H1 (cell line): ENCODE measurements around the gene LIN28B. TPM values are rescaled to one million over a fixed set of nuclear protein-coding genes. Genes with fewer than 3 reads are reported as not detected.
A peak's percentile ranks its signal among the peaks of the same experiment; 100 is the strongest.

Experiments used
- CTCF ChIA-PET: fragments of 300-600 bp; sonication (Branson Sonifier 250); formaldehyde crosslinking; loops from one replicate; lab custom pipeline; 2021; ENCODE audit not compliant: partially characterized antibody; lab: Charles Lee
- POLR2A ChIA-PET: fragments of 300-600 bp; sonication (Branson Sonifier 250); formaldehyde crosslinking; loops from one replicate; lab custom pipeline; 2021; ENCODE audit warnings: inconsistent platforms; ENCODE audit not compliant: partially characterized antibody; lab: Charles Lee
- DNase-seq, 2 experiments: peaks; one replicate each; pipeline versions ENCODE4 v3.0.0 to v3.0.0-alpha.2; 2010 to 2022; ENCODE audit warnings: low spot score in 2 of 2, low read depth in 1 of 2, mixed read lengths in 1 of 2
- FAIRE-seq: peaks from 2 replicates; lab custom pipeline; 2011; peaks lifted over from hg19 to GRCh38; lab: Jason Lieb, UNC
- H2AFZ ChIP-seq: 2 replicates; pipeline ENCODE4 v1.8.1; 2012; ENCODE audit warnings: low read length, inconsistent platforms
- H2AK5ac ChIP-seq: 2 replicates; pipeline ENCODE4 v1.6.1; 2013; ENCODE audit warnings: low read depth, low read length
- H2BK120ac ChIP-seq: replicated peaks from 2 replicates; pipeline ENCODE3; 2013; ENCODE audit warnings: low read depth, low read length, inconsistent platforms
- H2BK12ac ChIP-seq: 2 replicates; pipeline ENCODE4 v1.6.1; 2013; ENCODE audit warnings: low read depth, low read length
- H2BK15ac ChIP-seq: 2 replicates; pipeline ENCODE4 v1.6.1; 2013; ENCODE audit warnings: low read length
- H2BK20ac ChIP-seq: 2 replicates; pipeline ENCODE4 v1.6.1; 2013; ENCODE audit warnings: low read length
- H2BK5ac ChIP-seq: 2 replicates; pipeline ENCODE4 v1.6.1; 2013; ENCODE audit warnings: low read depth, low read length
- H3K14ac ChIP-seq: 2 replicates; pipeline ENCODE4 v1.6.1; 2013; ENCODE audit warnings: inconsistent platforms; ENCODE audit not compliant: insufficient read length
- H3K18ac ChIP-seq: 2 replicates; pipeline ENCODE4 v1.6.1; 2013; ENCODE audit warnings: low read length; ENCODE audit errors: extremely low read depth
- H3K23ac ChIP-seq: 2 replicates; pipeline ENCODE4 v1.6.1; 2013; ENCODE audit warnings: inconsistent platforms; ENCODE audit not compliant: insufficient read length
- H3K23me2 ChIP-seq: 2 replicates; pipeline ENCODE4 v1.6.1; 2013; ENCODE audit warnings: low read depth, low read length
- H3K27ac ChIP-seq: 2 replicates; pipeline ENCODE4 v1.6.1; 2011; ENCODE audit warnings: low read depth, low read length, inconsistent platforms
- H3K27me3 ChIP-seq, 4 experiments: replicated peaks in 1 of 4; 1 replicate in 1 of 4; 2 replicates in 3 of 4; pipeline versions ENCODE4 v1.6.1 to v1.8.1; 2011 to 2013; ENCODE audit warnings: low read length in 3 of 4, mild to moderate bottlenecking in 3 of 4, inconsistent platforms in 2 of 4, mixed read lengths in 2 of 4, moderate library complexity in 1 of 4; ENCODE audit not compliant: control insufficient read depth in 3 of 4, insufficient read depth in 3 of 4; ENCODE audit errors: extremely low read depth in 1 of 4
- H3K36me3 ChIP-seq, 4 experiments: 2 replicates each; pipeline versions ENCODE4 v1.6.1 to v1.8.1; 2011 to 2013; ENCODE audit warnings: mild to moderate bottlenecking in 4 of 4, low read length in 3 of 4, moderate library complexity in 2 of 4, control low read depth in 1 of 4, inconsistent platforms in 1 of 4; ENCODE audit not compliant: insufficient read depth in 4 of 4, control insufficient read depth in 2 of 4
- H3K4ac ChIP-seq: replicated peaks from 2 replicates; pipeline ENCODE3; 2013; ENCODE audit warnings: low read length, low read depth, mixed read lengths, inconsistent platforms; ENCODE audit not compliant: insufficient read length
- H3K4me1 ChIP-seq, 4 experiments: replicated peaks in 1 of 4; 1 replicate in 1 of 4; 2 replicates in 3 of 4; pipeline versions ENCODE4 v1.6.1 to v1.8.1; 2011 to 2013; ENCODE audit warnings: low read length in 3 of 4, inconsistent platforms in 2 of 4, mixed read lengths in 1 of 4; ENCODE audit not compliant: insufficient read depth in 4 of 4, control insufficient read depth in 3 of 4
- H3K4me2 ChIP-seq, 2 experiments: 2 replicates each; pipeline versions ENCODE4 v1.6.1 to v1.8.1; 2011 to 2013; ENCODE audit warnings: low read depth in 2 of 2, low read length in 2 of 2, control low read depth in 1 of 2, inconsistent platforms in 1 of 2, mild to moderate bottlenecking in 1 of 2; ENCODE audit not compliant: insufficient read depth in 1 of 2
- H3K4me3 ChIP-seq, 4 experiments: fragments of 200-600, 300-600 bp in 1 of 4; sonication (generic), shearing (Covaris generic), sonication (Bioruptor Twin) in 1 of 4; 2 replicates each; pipeline versions ENCODE4 v1.5.1 to v1.8.1; 2011 to 2016; ENCODE audit warnings: low read length in 4 of 4, low read depth in 3 of 4, control low read depth in 2 of 4, inconsistent platforms in 2 of 4, mild to moderate bottlenecking in 2 of 4, mixed read lengths in 1 of 4, moderate library complexity in 1 of 4; ENCODE audit not compliant: insufficient read depth in 2 of 4; ENCODE audit errors: extremely low read depth in 1 of 4
- H3K56ac ChIP-seq: replicated peaks from 2 replicates; pipeline ENCODE3; 2013; ENCODE audit warnings: low read depth, mild to moderate bottlenecking, mixed read lengths, low read length, inconsistent platforms; ENCODE audit not compliant: insufficient read length
- H3K79me1 ChIP-seq: 2 replicates; pipeline ENCODE4 v1.6.1; 2013; ENCODE audit warnings: low read depth, low read length, control low read depth
- H3K79me2 ChIP-seq, 2 experiments: 2 replicates each; pipeline versions ENCODE4 v1.6.1 to v1.8.1; 2012 to 2013; ENCODE audit warnings: low read length in 2 of 2, mild to moderate bottlenecking in 2 of 2, inconsistent platforms in 1 of 2; ENCODE audit not compliant: insufficient read depth in 2 of 2, control insufficient read depth in 1 of 2
- H3K9ac ChIP-seq, 4 experiments: replicated peaks in 1 of 4; 1 replicate in 1 of 4; 2 replicates in 3 of 4; pipeline versions ENCODE4 v1.6.1 to v1.8.1; 2011 to 2013; ENCODE audit warnings: low read depth in 3 of 4, low read length in 3 of 4, control low read depth in 2 of 4, mild to moderate bottlenecking in 2 of 4, moderate library complexity in 2 of 4, inconsistent platforms in 1 of 4; ENCODE audit errors: extremely low read depth in 1 of 4
- H3K9me3 ChIP-seq, 2 experiments: 2 replicates each; pipeline versions ENCODE4 v1.6.1 to v1.8.1; 2012 to 2013; ENCODE audit warnings: mild to moderate bottlenecking in 2 of 2, moderate library complexity in 2 of 2, control low read depth in 1 of 2, inconsistent platforms in 1 of 2, low read depth in 1 of 2, low read length in 1 of 2, mixed read lengths in 1 of 2; ENCODE audit not compliant: insufficient read depth in 2 of 2
- H4K20me1 ChIP-seq, 2 experiments: replicated peaks in 1 of 2; 2 replicates each; pipeline versions ENCODE3 to v1.8.1; 2011 to 2013; ENCODE audit warnings: inconsistent platforms in 2 of 2, low read length in 2 of 2, mild to moderate bottlenecking in 1 of 2; ENCODE audit not compliant: insufficient read depth in 2 of 2, control insufficient read depth in 1 of 2
- H4K5ac ChIP-seq: 2 replicates; pipeline ENCODE4 v1.6.1; 2013; ENCODE audit warnings: low read length, low read depth, mixed read lengths, inconsistent platforms; ENCODE audit not compliant: insufficient read length
- H4K8ac ChIP-seq: 2 replicates; pipeline ENCODE4 v1.8.0; 2013; ENCODE audit warnings: mild to moderate bottlenecking, moderate library complexity, low read length, inconsistent platforms; ENCODE audit not compliant: insufficient read depth; ENCODE audit errors: extremely low read depth
- H4K91ac ChIP-seq: replicated peaks from 2 replicates; pipeline ENCODE3; 2013; ENCODE audit warnings: low read length, mixed read lengths, inconsistent platforms; ENCODE audit not compliant: insufficient read length
- BRCA1 ChIP-seq: IDR thresholded peaks from 2 replicates; pipeline ENCODE4 v1.6.1; 2012; ENCODE audit warnings: low read depth, low read length, improper control_type of control experiment
- RAD21 ChIP-seq, 2 experiments: IDR thresholded peaks in 1 of 2; conservative IDR thresholded peaks in 1 of 2; 2 replicates each; pipeline ENCODE4 v1.6.1; 2011; ENCODE audit warnings: low read depth in 2 of 2, low read length in 2 of 2, improper control_type of control experiment in 1 of 2, inconsistent platforms in 1 of 2, mild to moderate bottlenecking in 1 of 2, moderate library complexity in 1 of 2
- SP2 ChIP-seq: IDR thresholded peaks from 2 replicates; pipeline ENCODE4 v1.6.1; 2012; ENCODE audit warnings: mild to moderate bottlenecking, low read length, inconsistent platforms
- YY1 ChIP-seq: IDR thresholded peaks from 2 replicates; pipeline ENCODE4 v1.6.1; 2011; ENCODE audit warnings: low read depth, mild to moderate bottlenecking, low read length
- WGBS, 2 experiments: shearing (Covaris generic) in 1 of 2; methylation state at CpG; one replicate each; pipeline versions ENCODE4 v1.1.6 to v1.1.7; 2013 to 2015; ENCODE audit warnings: low lambda C conversion rate in 2 of 2, mixed read lengths in 2 of 2, inconsistent platforms in 1 of 2, low coverage in 1 of 2, missing lambda C conversion rate in 1 of 2; ENCODE audit not compliant: insufficient replicate concordance in 2 of 2, insufficient coverage in 1 of 2, insufficient read length in 1 of 2; ENCODE audit errors: extremely low coverage in 1 of 2, missing lambda C conversion rate in 1 of 2; 5-methylcytosine and 5-hydroxymethylcytosine counted together
- polyA plus RNA-seq, 7 experiments: library from polyadenylated mRNA; depleted of rRNA in 3 of 7; stranded (reverse) in 5 of 7; unstranded in 2 of 7; fragments of >200 nt in 5 of 7; fragments of 200-250 nt in 2 of 7; gene quantifications; 1 replicate in 5 of 7; 2 replicates in 1 of 7; 4 replicates in 1 of 7; pipeline versions ENCODE4 v1.2.1 to v1.2.3, GENCODE V29; 2011 to 2013; ENCODE audit warnings: missing spikeins in 2 of 7, mixed read lengths in 2 of 7
- total RNA-seq: library from RNA; stranded (reverse); fragmentation: NEBNext Ultra II Directional; extraction: Animal tissue kit (Norgen Biotek cat#: 25700); gene quantifications from 2 replicates; pipeline ENCODE4 v1.2.1, GENCODE V29; 2021
- TF ChIP-seq, protein P1 (sequence below), 3 experiments: IDR thresholded peaks; 1 replicate in 2 of 3; 2 replicates in 1 of 3; pipeline versions ENCODE4 v1.5.1 to v1.6.1; 2011; ENCODE audit warnings: low read length in 3 of 3, mild to moderate bottlenecking in 3 of 3, inconsistent platforms in 2 of 3, low read depth in 1 of 3, moderate library complexity in 1 of 3; ENCODE audit not compliant: insufficient read depth in 1 of 3; ENCODE audit errors: control extremely low read depth in 1 of 3
- TF ChIP-seq, protein P2 (sequence below): IDR thresholded peaks from 2 replicates; pipeline ENCODE4 v1.6.1; 2011; ENCODE audit warnings: low read length, improper control_type of control experiment

The LIN28B gene
- total and polyA plus RNA-seq, 2 of the 8 experiments (the other 6 are each of a cell fraction or from before 2014, with no cell fraction given): 27.4 to 94.7 TPM

DNA sequence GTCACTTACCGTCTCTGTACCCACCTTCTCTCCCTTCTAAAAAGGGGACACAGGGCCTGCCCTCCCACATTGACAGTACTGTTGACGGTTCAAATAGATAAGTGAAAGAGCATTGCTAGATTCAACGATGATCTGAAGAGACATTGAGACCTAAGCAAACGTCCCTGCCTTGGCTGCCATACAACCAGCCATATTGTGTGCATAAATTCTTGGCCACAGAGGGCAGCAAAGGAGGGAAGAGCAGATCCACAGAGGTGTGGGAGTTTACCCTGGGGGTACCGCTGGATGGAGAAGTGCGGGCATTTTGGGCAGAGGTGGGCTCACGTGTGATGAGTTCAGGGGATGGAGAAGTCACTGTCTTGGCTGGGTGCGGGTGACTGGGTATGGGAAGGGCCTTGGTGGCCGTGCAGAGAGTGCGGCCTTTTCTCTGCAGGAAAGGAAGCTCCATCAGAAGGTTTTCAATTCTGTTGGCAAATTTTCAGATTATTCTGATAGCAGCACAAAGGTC is 137.3 kb downstream of the LIN28B start:
- POLR2A ChIA-PET: no interaction called here

More for the DNA sequence above, 137.3 kb downstream of the LIN28B start:
- CTCF ChIA-PET: interaction anchor here (0.7 to 2.1 kb wide), 4 partner anchors 19 to 269 kb away, joined by 3 to 8 read pairs (median 4); no protein-coding TSS in a partner anchor
- no peak overlapping the region for H3K9ac ChIP-seq
- WGBS, 2 experiments: 94% methylated on average over 10 of the region's 10 CpGs; no CpG with 5 or more reads in 1 of the 2 experiments
- no peak overlapping the region for H2BK20ac ChIP-seq
- H4K8ac ChIP-seq: no peak overlapping the region
- no peaks in the 10 kb centered on the region for H4K20me1 ChIP-seq
- H3K9me3 ChIP-seq: no peaks in the 10 kb centered on the region
- no peak overlapping the region for H2BK5ac ChIP-seq
- H3K4me2 ChIP-seq: no peak overlapping the region
- H3K4me1 ChIP-seq: no peaks in the 10 kb centered on the region
- no peak overlapping the region for H2BK15ac ChIP-seq
- H3K23me2 ChIP-seq: no peaks in the 10 kb centered on the region
- no peak for DNase-seq
- H4K91ac ChIP-seq: no peak overlapping the region
- no peak overlapping the region for H3K14ac ChIP-seq
- H3K23ac ChIP-seq: no peak overlapping the region
- TF ChIP-seq BRCA1 (no peak), YY1 (0 out of 2 replicates have a peak, but pooled peaks have one; percentile 12), RAD21 (IDR thresholded peaks at IDR 0.05 in 1 of 2, conservative IDR thresholded peaks at IDR 0.05 in 1 of 2; ENCODE audit: low read depth in 2 of 2, low read length in 2 of 2) (peak; percentile 18 to 29; a peak in 3 of 4 replicates), SP2 (no peak)
- TF ChIP-seq, protein P1, sequence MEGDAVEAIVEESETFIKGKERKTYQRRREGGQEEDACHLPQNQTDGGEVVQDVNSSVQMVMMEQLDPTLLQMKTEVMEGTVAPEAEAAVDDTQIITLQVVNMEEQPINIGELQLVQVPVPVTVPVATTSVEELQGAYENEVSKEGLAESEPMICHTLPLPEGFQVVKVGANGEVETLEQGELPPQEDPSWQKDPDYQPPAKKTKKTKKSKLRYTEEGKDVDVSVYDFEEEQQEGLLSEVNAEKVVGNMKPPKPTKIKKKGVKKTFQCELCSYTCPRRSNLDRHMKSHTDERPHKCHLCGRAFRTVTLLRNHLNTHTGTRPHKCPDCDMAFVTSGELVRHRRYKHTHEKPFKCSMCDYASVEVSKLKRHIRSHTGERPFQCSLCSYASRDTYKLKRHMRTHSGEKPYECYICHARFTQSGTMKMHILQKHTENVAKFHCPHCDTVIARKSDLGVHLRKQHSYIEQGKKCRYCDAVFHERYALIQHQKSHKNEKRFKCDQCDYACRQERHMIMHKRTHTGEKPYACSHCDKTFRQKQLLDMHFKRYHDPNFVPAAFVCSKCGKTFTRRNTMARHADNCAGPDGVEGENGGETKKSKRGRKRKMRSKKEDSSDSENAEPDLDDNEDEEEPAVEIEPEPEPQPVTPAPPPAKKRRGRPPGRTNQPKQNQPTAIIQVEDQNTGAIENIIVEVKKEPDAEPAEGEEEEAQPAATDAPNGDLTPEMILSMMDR (IDR thresholded peaks at IDR 0.05; ENCODE audit: control extremely low read depth in 1 of 3, insufficient read depth in 1 of 3, low read depth in 1 of 3, low read length in 3 of 3): peak in 2 of 3 experiments; percentile 18 to 23; a peak in 2 of 4 replicates
- TF ChIP-seq, protein P2, sequence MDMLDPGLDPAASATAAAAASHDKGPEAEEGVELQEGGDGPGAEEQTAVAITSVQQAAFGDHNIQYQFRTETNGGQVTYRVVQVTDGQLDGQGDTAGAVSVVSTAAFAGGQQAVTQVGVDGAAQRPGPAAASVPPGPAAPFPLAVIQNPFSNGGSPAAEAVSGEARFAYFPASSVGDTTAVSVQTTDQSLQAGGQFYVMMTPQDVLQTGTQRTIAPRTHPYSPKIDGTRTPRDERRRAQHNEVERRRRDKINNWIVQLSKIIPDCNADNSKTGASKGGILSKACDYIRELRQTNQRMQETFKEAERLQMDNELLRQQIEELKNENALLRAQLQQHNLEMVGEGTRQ: no peak
- no peak overlapping the region for H3K4ac ChIP-seq
- H3K79me2 ChIP-seq: no peaks in the 10 kb centered on the region
- no peak overlapping the region for H3K18ac ChIP-seq
- no peak overlapping the region for H3K56ac ChIP-seq
- no peak overlapping the region for H2AK5ac ChIP-seq
- no peak overlapping the region for H2BK120ac ChIP-seq
- no peaks in the 10 kb centered on the region for H3K27me3 ChIP-seq
- FAIRE-seq: no peak
- no peaks in the 10 kb centered on the region for H3K36me3 ChIP-seq
- H4K5ac ChIP-seq: no peak overlapping the region
- no peaks in the 10 kb centered on the region for H3K79me1 ChIP-seq
- no peak overlapping the region for H3K4me3 ChIP-seq
- H3K27ac ChIP-seq: no peak overlapping the region
- H2AFZ ChIP-seq: 0 out of 2 replicates have a peak overlapping the region, but pooled peaks have one; percentile 33
- no peak overlapping the region for H2BK12ac ChIP-seq
